ENCODE results near the gene GCK. TPM values are rescaled to one million over a fixed set of nuclear protein-coding genes. Genes with fewer than 3 reads are reported as not detected.
A peak's percentile ranks its signal among the peaks of the same experiment; 100 is the strongest.

Gene GCK
- total and polyA plus RNA-seq, 12 donors, result 0.09 to 2.1 (median 0.50) TPM; not detected in 3

DNA sequence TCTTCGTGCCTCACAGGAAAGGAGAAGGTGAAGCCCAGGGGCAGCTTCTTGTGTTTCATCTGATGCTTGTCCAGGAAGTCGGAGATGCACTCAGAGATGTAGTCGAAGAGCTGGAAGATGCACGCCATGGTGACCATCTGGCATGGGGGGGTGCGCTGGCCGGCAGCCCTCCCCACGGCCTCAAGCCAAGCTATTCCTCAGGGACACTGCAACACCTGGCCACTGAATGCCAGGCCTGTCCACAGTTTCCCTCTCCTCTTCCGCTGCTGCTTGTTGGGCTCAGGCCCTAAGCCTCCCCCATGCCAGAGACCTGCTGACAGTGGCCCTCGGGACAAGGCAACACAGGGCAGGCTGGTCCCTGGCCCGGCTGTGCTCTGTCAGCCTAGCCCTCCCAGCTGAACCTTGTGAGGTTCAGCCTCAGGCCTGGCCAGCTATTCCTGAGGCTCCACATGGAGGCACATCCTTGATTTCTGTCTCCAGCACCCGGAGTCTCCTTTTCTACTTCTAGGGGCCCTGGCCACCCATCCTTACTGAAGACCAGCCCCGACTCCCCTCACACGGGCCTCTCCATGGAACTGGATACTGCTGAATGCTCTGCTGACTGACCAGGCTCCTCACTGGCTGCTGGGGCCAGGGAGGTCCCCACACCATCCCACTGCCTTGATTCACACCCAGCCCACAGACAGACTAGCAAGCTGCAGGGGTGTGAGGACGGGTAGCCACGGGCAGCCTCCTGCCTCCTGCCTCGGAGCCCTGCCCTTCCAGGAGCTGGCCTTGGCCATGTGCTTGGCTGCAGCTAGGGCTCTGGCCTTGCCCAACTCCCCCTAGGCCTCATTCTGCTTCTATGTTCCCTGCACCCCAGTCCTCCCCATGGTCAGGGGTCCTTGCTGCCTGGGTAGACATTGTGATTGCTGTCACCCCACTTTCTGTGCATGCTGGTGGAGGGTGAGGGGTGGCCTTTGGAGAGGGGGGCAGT is 38.0 kb downstream of the GCK start:
- no peak overlapping the region for H3K27ac ChIP-seq
- no peaks in the 10 kb centered on the region for H3K9me3 ChIP-seq (replicated peaks in 1 of 3)
- TF ChIP-seq POLR2A (IDR thresholded peaks at IDR 0.05) (no peak), CTCF (IDR thresholded peaks at IDR 0.05) (no peak)
- H3K36me3 ChIP-seq (replicated peaks in 1 of 2), result no peaks in the 10 kb centered on the region
- H3K4me3 ChIP-seq, result no peak overlapping the region
- 79 to 100% (median 89%) methylated on average over 2 to 16 of the region's 16 CpGs for WGBS, 4 donors
- DNase-seq, result peak in 1 of 7 donors; percentile 13
- intact Hi-C loops (cut with DNase I), result no loop called here
- H3K4me1 ChIP-seq (replicated peaks in 1 of 2), result no peaks in the 10 kb centered on the region
- H3K27me3 ChIP-seq, result no peaks in the 10 kb centered on the region

DNA sequence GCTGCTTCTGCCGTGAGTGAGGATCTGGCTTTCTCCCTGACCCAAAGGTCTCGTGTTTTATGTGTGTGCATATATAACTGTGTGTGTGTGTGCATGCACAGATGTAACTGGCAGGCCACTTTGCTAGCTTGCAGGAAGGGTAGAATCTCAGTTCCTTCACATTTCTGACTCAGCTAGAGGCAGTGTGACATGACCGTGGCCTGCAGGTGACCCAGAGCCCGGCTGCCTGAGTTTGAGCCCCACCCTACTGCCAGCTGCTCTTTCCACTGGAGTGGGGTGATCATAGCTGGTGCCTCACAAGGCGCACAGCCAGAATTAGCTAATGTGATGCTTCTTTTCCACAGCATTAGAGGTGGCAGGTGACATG is 38.8 kb downstream of the GCK start:
- TF ChIP-seq POLR2A (IDR thresholded peaks at IDR 0.05) (no peak), CTCF (IDR thresholded peaks at IDR 0.05) (no peak)
- H3K4me1 ChIP-seq (replicated peaks in 1 of 2), result peaks cover 5 to 7% of the 10 kb centered on the region in 2 donors
- H3K4me3 ChIP-seq, result no peak overlapping the region
- intact Hi-C loops (cut with DNase I), result no loop called here
- H3K9me3 ChIP-seq (replicated peaks in 1 of 3), result no peaks in the 10 kb centered on the region
- H3K27me3 ChIP-seq, result peaks cover 2% of the 10 kb centered on the region
- DNase-seq, result peak in 3 of 7 donors; percentile 23 to 62 (median 57)
- H3K27ac ChIP-seq, result no peak overlapping the region
- H3K36me3 ChIP-seq (replicated peaks in 1 of 2), result no peaks in the 10 kb centered on the region
- 69 to 84% (median 77%) methylated on average over 3 to 5 of the region's 5 CpGs for WGBS, 4 donors

DNA sequence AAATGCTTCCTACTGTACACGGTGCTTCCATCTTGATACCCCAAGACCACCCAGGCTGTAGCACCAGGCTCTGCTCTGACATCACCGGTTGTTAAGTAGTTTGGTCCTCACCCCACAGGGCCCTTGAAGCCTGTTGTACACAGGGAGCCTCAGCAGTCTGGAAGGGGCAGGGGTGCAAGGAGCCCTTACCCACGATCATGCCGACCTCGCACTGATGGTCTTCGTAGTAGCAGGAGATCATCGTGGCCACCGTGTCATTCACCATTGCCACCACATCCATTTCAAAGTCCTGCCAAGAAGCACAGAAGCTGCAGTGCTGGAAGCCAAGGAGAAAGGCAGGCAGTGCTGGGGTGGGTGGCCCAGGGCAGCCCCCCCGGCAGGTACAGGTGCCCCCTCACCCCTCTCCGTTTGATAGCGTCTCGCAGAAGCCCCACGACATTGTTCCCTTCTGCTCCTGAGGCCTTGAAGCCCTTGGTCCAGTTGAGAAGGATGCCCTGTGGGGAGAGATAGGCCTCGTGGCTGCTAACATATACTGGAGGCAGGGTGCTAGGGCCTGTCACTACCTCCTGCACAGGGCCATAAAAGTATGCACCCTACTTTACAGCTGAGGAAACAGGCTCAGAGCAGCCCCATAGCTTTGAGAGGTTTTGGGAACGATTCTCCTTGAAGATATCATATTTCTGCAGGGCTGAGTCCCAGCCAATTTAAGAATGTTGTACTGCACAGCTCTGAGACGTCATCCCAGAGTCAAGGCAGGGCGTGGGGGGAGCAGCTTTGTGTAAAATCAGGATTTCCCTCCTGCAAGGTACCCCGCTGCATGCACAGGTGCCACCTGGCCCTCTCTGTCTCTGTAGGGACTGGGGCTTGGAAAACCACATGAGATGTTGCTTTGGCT is 39.4 kb downstream of the GCK start:
- WGBS, 4 donors, result 79 to 83% (median 82%) methylated on average over 16 to 18 of the region's 18 CpGs
- no peaks in the 10 kb centered on the region for H3K9me3 ChIP-seq (replicated peaks in 1 of 3)
- H3K4me1 ChIP-seq (replicated peaks in 1 of 2), result peaks cover 8% of the 10 kb centered on the region in 2 donors
- no peak for TF ChIP-seq POLR2A (IDR thresholded peaks at IDR 0.05)
- TF ChIP-seq CTCF (IDR thresholded peaks at IDR 0.05), result no peak
- H3K4me3 ChIP-seq, result no peak overlapping the region
- DNase-seq, result peak in 2 of 7 donors; percentile 8 to 9
- intact Hi-C loops (cut with DNase I), result no loop called here
- H3K36me3 ChIP-seq (replicated peaks in 1 of 2), result no peaks in the 10 kb centered on the region
- H3K27me3 ChIP-seq, result peaks cover 9% of the 10 kb centered on the region
- no peak overlapping the region for H3K27ac ChIP-seq

- TF ChIP-seq POLR2A (IDR thresholded peaks at IDR 0.05) (no peak), CTCF (IDR thresholded peaks at IDR 0.05) (no peak)
- no peak overlapping the region for H3K4me3 ChIP-seq
- H3K9me3 ChIP-seq (replicated peaks in 1 of 3), result no peaks in the 10 kb centered on the region
- DNase-seq, result peak in 1 of 7 donors; percentile 3
- H3K27ac ChIP-seq, result no peak overlapping the region
- WGBS, 4 donors, result 79 to 88% (median 83%) methylated on average over 8 to 9 of the region's 9 CpGs
- intact Hi-C loops (cut with DNase I), result no loop called here
- H3K36me3 ChIP-seq (replicated peaks in 1 of 2), result no peaks in the 10 kb centered on the region
- H3K27me3 ChIP-seq, result peaks cover 12% of the 10 kb centered on the region
- H3K4me1 ChIP-seq (replicated peaks in 1 of 2), result peaks cover 8% of the 10 kb centered on the region in 2 donors
These were observed 40.2 kb downstream of the GCK start for GRCh38 chr7:44148961-44149536.

All from adrenal gland (tissue), 12 donors.